Liver (tissue), 3 donors: ENCODE measurements around the gene DIP2B.

Experiments
- CTCF ChIP-seq: fragments of 150-350 bp; IDR thresholded peaks from 2 replicates; pipeline ENCODE4 v1.5.1; 2017; ENCODE audit warnings: improper control_type of control experiment, low read depth, low read length; ENCODE audit not compliant: missing input control
- GABPA ChIP-seq, 2 donors: IDR thresholded peaks in 1 of 2; conservative IDR thresholded peaks in 1 of 2; 2 replicates each; pipeline ENCODE4 v1.6.1; 2016; ENCODE audit warnings: antibody characterized with exemption in 2 of 2, mild to moderate bottlenecking in 1 of 2, moderate library complexity in 1 of 2
- JUND ChIP-seq, 2 donors: IDR thresholded peaks; 2 replicates each; pipeline ENCODE4 v1.6.1; 2016; ENCODE audit warnings: antibody characterized with exemption in 2 of 2
- MAX ChIP-seq: IDR thresholded peaks from 2 replicates; pipeline ENCODE4 v1.6.1; 2016; ENCODE audit warnings: antibody characterized with exemption
- NR2F2 ChIP-seq: IDR thresholded peaks from 2 replicates; pipeline ENCODE4 v1.6.1; 2016; ENCODE audit warnings: antibody characterized with exemption
- RAD21 ChIP-seq, 2 donors: IDR thresholded peaks; 2 replicates each; pipeline ENCODE4 v1.6.1; 2016; ENCODE audit warnings: antibody characterized with exemption in 2 of 2, mild to moderate bottlenecking in 2 of 2
- REST ChIP-seq: IDR thresholded peaks from 2 replicates; pipeline ENCODE4 v1.6.1; 2016; ENCODE audit warnings: antibody characterized with exemption, mild to moderate bottlenecking
- RXRA ChIP-seq, 2 donors: IDR thresholded peaks; 2 replicates each; pipeline ENCODE4 v1.6.1; 2017 to 2018; ENCODE audit warnings: antibody characterized with exemption in 2 of 2, mild to moderate bottlenecking in 1 of 2
- SP1 ChIP-seq: IDR thresholded peaks from 2 replicates; pipeline ENCODE4 v1.6.1; 2018; ENCODE audit warnings: antibody characterized with exemption, mild to moderate bottlenecking
- TAF1 ChIP-seq: conservative IDR thresholded peaks from 2 replicates; pipeline ENCODE4 v1.6.1; 2016; ENCODE audit warnings: antibody characterized with exemption, mild to moderate bottlenecking
- YY1 ChIP-seq: IDR thresholded peaks from 2 replicates; pipeline ENCODE4 v1.6.1; 2016; ENCODE audit warnings: antibody characterized with exemption, mild to moderate bottlenecking
- donor health status: healthy.
- donor health status: healthy.

DNA sequence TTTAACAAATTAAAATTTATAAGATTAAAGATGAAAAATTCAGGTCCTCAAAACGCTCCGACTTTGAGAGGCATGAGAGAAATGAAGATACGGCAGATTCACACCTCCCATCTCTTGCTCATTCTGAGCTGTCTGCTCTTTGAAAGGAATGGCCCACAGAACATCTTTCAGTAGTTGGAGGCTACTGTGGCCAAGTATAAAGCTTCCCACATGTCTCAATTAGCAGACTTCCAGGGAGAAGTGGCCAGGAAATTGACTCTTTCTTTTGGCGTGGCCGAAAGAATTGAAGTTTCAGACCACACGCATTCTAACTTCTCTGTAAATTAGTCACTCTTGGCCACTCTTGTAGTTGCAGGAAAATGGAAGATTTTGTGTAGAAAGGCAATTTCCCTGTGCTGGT is 129.2 kb downstream of the DIP2B start:
- TF ChIP-seq RAD21 (IDR thresholded peaks at IDR 0.05): no peak
- TF ChIP-seq RXRA (IDR thresholded peaks at IDR 0.05): no peak
- no peak for TF ChIP-seq CTCF
- TF ChIP-seq MAX: no peak
- TF ChIP-seq TAF1: no peak
- TF ChIP-seq JUND (IDR thresholded peaks at IDR 0.05): no peak
- TF ChIP-seq GABPA (IDR thresholded peaks at IDR 0.05 in 1 of 2, conservative IDR thresholded peaks at IDR 0.05 in 1 of 2): no peak
- no peak for TF ChIP-seq REST
- no peak for TF ChIP-seq NR2F2
- no peak for TF ChIP-seq SP1
- TF ChIP-seq YY1: no peak
